KMS-11 (cell line): ENCODE measurements around the gene GALP.

Experiments used
- H2AFZ ChIP-seq: fragments of 200-600 bp; sonication (generic); 2 replicates; pipeline ENCODE4 v1.6.1; 2016; ENCODE audit warnings: antibody characterized with exemption, mixed run types, low read depth
- H3K27ac ChIP-seq: fragments of 200-600 bp; sonication (generic); 2 replicates; pipeline ENCODE4 v1.6.1; 2016; ENCODE audit warnings: mild to moderate bottlenecking, mixed run types
- H3K27me3 ChIP-seq: fragments of 200-600 bp; sonication (generic); 2 replicates; pipeline ENCODE4 v1.6.1; 2017; ENCODE audit warnings: mild to moderate bottlenecking, low read depth, mixed run types, moderate library complexity; ENCODE audit not compliant: insufficient read depth
- H3K36me3 ChIP-seq: fragments of 200-600 bp; sonication (generic); 2 replicates; pipeline ENCODE4 v1.6.1; 2017; ENCODE audit warnings: mild to moderate bottlenecking, mixed run types; ENCODE audit not compliant: insufficient read depth
- H3K4me1 ChIP-seq: fragments of 200-600 bp; sonication (generic); 2 replicates; pipeline ENCODE4 v1.6.1; 2016; ENCODE audit warnings: mild to moderate bottlenecking, low read depth, mixed run types; ENCODE audit not compliant: poor library complexity, severe bottlenecking
- H3K4me2 ChIP-seq: fragments of 200-600 bp; sonication (generic); 2 replicates; pipeline ENCODE4 v1.7.0; 2016; ENCODE audit warnings: mild to moderate bottlenecking, mixed run types
- H3K4me3 ChIP-seq: fragments of 200-600 bp; sonication (generic); IDR thresholded peaks from 2 replicates; pipeline ENCODE4 v1.6.1; 2017; ENCODE audit warnings: low read depth, low read length, mixed read lengths; ENCODE audit not compliant: insufficient read depth
- H3K79me2 ChIP-seq: fragments of 200-600 bp; sonication (generic); 2 replicates; pipeline ENCODE4 v1.6.1; 2016; ENCODE audit warnings: low read depth, mixed run types; ENCODE audit not compliant: insufficient read depth
- H3K9ac ChIP-seq: fragments of 200-600 bp; sonication (generic); 2 replicates; pipeline ENCODE4 v1.6.1; 2016; ENCODE audit warnings: mild to moderate bottlenecking, mixed run types
- H4K20me1 ChIP-seq: fragments of 200-600 bp; sonication (generic); 2 replicates; pipeline ENCODE4 v1.6.1; 2016; ENCODE audit warnings: mild to moderate bottlenecking, mixed run types; ENCODE audit not compliant: insufficient read depth
- CTCF ChIP-seq: fragments of 200-600 bp; sonication (generic); conservative IDR thresholded peaks from 2 replicates; pipeline ENCODE4 v1.6.1; 2017; ENCODE audit warnings: low read depth, mild to moderate bottlenecking, antibody characterized with exemption, low read length, moderate library complexity, mixed read lengths

GALP gene

GRCh38 chr19:56149656-56150038, 26.2 kb upstream of the GALP start:
- Histone ChIP-seq H3K4me2 (no peak overlapping the region), H3K27me3 (no peaks in the 10 kb centered on the region), H3K27ac (no peak overlapping the region), H3K79me2 (no peaks in the 10 kb centered on the region), H3K4me1 (no peaks in the 10 kb centered on the region), H3K36me3 (no peaks in the 10 kb centered on the region), H2AFZ (no peak overlapping the region), H3K9ac (no peak overlapping the region), H3K4me3 (no peak overlapping the region), H4K20me1 (no peaks in the 10 kb centered on the region)
- no peak for TF ChIP-seq CTCF

- TF ChIP-seq CTCF: no peak
- H3K79me2 ChIP-seq: no peaks in the 10 kb centered on the region
- no peaks in the 10 kb centered on the region for H4K20me1 ChIP-seq
- H3K4me1 ChIP-seq: no peaks in the 10 kb centered on the region
- no peak overlapping the region for H3K4me3 ChIP-seq
- H3K9ac ChIP-seq: no peak overlapping the region
- H2AFZ ChIP-seq: no peak overlapping the region
- no peak overlapping the region for H3K4me2 ChIP-seq
- no peaks in the 10 kb centered on the region for H3K36me3 ChIP-seq
- H3K27me3 ChIP-seq: no peaks in the 10 kb centered on the region
- H3K27ac ChIP-seq: no peak overlapping the region
Measured at GRCh38 chr19:56150358-56150757, 25.4 kb upstream of the GALP start.

GRCh38 chr19:56152644-56153043, 23.2 kb upstream of the GALP start:
- Histone ChIP-seq H4K20me1 (no peaks in the 10 kb centered on the region), H3K4me2 (no peak overlapping the region), H3K27me3 (no peaks in the 10 kb centered on the region), H2AFZ (no peak overlapping the region), H3K79me2 (no peaks in the 10 kb centered on the region), H3K4me3 (no peak overlapping the region), H3K36me3 (no peaks in the 10 kb centered on the region), H3K4me1 (no peaks in the 10 kb centered on the region), H3K27ac (no peak overlapping the region), H3K9ac (no peak overlapping the region)
- TF ChIP-seq CTCF: no peak

- no peak overlapping the region for H2AFZ ChIP-seq
- no peaks in the 10 kb centered on the region for H4K20me1 ChIP-seq
- no peaks in the 10 kb centered on the region for H3K4me1 ChIP-seq
- no peak for TF ChIP-seq CTCF
- no peak overlapping the region for H3K27ac ChIP-seq
- H3K4me3 ChIP-seq: no peak overlapping the region
- no peak overlapping the region for H3K4me2 ChIP-seq
- H3K9ac ChIP-seq: no peak overlapping the region
- H3K27me3 ChIP-seq: no peaks in the 10 kb centered on the region
- no peaks in the 10 kb centered on the region for H3K79me2 ChIP-seq
- H3K36me3 ChIP-seq: no peaks in the 10 kb centered on the region
Measured at GRCh38 chr19:56153507-56153906, 22.3 kb upstream of the GALP start.
